ENCODE measurements around the gene CCL14.

Gene CCL14

GRCh38 chr17:35988164-35988563 lies 1.6 kb upstream of the CCL14 start:
- DNase-seq: no peak

DNA sequence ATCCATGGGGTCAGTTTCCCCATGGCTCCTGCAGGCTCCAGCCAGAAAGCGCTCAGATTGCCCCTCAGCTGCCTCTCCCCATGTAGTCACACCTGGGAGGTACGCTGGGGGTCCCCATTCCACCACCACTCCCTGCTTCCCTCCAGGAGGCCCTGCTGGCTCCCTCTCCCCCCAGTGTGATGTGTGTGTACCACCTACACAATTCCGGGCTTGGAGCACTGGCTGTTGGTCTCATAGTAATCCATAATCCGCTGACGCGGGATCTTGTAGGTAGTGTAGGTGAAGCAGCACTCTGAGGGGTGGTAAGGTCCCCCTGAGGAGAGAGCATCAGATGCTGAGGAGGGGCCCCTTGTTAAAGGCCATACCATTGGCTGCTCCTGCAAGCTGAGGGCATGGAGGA lies 2.4 kb downstream of the CCL14 start:
- DNase-seq: no peak

GRCh38 chr17:35982409-35983191 lies 3.9 kb downstream of the CCL14 start:
- no peak for DNase-seq

GRCh38 chr17:35981908-35982330 lies 4.6 kb downstream of the CCL14 start:
- DNase-seq: no peak

DNA sequence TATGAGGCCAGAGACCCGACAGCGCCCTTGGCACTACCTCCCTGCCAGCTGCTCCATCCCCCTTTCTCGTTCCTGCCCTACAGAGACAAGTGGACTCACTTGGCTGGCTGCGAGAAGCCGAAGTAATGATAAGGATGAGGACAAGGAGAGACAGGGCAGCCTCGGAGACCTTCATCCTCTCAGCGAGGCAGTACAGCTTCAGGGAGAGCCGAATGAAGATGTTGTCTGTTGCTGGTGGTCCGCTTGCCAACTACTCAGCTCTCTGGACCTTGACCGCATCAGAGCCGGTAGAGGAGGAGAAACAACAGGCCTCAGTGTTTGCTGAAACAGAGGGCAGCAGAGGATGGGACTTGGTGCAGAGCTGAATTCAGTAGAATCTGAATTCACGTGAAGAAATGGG lies 5.3 kb downstream of the CCL14 start, which contains the start of gene CCL16:
Gene CCL16 (minus strand): TSS at position 252 of the 400 bp plus-strand sequence. CDS start 77 bp downstream, at position 175.
- DNase-seq: no peak

GRCh38 chr17:35978346-35978745 lies 8.2 kb downstream of the CCL14 start:
- no peak for DNase-seq

- no peak for DNase-seq
Observed at GRCh38 chr17:35977509-35977908, 9.0 kb downstream of the CCL14 start.

- no peak for DNase-seq
Observed at GRCh38 chr17:35973333-35974260, 12.9 kb downstream of the CCL14 start.

- no peak for DNase-seq
Observed at GRCh38 chr17:35972945-35973332, 13.6 kb downstream of the CCL14 start.

- DNase-seq: no peak
Observed at GRCh38 chr17:35972535-35972934, 14.0 kb downstream of the CCL14 start.

- no peak for DNase-seq
Observed at GRCh38 chr17:35972066-35972465, 14.5 kb downstream of the CCL14 start.

DNA sequence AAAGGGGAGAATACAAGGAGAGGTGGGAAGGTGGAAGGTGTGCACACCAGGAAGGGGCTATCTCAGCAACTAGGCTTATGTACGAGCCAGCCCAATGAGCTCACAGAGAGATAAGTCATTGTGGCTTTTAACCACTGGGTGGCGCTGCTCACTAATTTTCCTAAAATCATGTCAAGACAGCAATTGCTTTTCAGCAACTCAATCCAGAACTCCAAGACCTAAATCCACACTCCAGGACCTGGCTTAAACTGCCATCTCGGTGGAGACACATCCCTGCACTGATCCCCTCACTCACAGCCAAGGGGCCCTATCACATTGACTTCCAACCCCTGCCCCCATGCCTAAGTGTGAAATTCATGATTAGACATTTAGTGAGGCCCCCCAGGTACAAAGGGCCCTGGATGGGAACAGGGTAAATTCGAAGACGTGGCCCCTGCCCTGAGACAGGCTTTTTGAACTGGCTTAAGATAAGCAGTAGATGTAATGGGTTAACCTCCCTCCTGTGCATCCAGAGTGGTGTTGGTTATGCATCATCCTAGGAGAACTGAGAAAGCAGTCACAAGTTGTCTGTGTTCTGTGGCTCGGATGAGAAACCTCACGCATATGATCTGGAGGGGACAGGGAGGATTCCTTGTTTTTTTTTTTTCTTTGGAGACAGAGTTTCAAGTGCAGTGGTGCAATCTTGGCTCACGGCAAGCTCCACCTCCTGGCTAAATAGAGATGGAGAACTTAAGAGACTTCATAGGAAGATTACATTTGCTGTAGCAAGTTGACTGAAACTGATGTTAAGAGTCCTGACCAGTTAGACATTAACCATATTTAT lies 16.8 kb downstream of the CCL14 start:
- DNase-seq: peak; percentile 25 to 58 (median 56)

DNA sequence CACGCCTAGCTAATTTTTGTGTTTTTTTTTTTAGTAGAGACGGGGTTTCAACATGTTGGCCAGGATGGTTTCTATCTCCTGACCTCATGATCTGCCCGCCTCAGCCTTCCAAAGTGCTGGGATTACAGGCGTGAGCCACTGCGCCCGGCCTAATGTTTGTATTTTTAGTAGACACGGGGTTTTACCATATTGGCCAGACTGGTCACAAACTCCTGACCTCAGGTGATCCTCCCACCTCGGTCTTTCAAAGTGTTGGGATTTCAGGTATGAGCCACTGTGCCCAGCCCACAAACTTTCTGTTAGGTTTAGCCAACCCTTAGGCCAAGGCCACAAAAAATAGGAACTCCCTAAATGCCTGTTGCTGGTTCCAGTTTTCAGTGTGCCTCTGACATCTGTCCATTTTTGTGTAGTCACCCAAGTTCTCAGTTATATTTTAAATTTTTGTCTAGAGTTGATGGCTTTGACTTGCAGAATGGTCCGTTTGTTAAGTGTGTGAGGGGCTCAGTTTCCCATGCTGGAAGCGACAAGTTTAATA lies 17.9 kb downstream of the CCL14 start:
- DNase-seq: no peak

GRCh38 chr17:35965272-35965671 lies 21.3 kb downstream of the CCL14 start:
- no peak for DNase-seq

DNA sequence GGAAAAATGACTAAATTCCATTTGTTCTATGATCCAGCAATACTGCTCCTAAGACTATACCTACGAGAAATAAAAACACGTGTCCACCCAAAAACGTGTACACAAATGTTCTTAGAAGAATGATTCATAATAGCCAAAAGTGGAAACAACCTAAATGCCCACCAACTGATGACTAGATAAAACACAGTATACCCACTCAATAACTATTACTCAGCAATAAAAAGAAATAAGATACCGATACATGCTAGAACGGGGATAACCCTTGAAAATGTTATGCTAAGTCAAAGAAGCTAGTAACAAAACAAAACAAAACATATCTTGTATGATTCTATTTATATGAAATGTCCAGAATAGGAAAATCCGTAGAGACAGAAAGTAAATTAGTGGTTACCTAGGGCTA lies 22.9 kb downstream of the CCL14 start:
- DNase-seq: no peak

GRCh38 chr17:35953720-35954119 lies 32.8 kb downstream of the CCL14 start:
- DNase-seq: no peak

DNA sequence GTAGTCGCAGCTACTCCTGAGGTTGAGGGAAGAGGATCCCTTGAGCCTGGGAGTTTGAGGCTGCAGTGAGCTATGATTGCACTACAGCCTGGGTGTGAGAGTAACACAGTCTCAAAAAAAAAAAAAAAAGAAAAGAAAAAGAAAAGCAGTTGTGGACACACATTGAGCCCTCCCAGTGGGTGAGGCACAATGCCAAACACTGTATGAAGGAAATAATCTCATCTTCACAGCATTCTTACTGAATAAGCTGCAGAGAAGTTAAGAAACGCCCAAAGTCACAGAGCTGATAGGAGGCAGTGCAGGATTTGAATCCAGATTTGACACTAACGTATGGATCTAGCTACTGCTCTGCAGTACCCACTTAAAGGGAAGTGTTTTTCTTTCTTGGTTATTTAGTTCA lies 37.1 kb downstream of the CCL14 start:
- DNase-seq: no peak

- DNase-seq: no peak
Observed at GRCh38 chr17:35948092-35948491, 38.4 kb downstream of the CCL14 start.

- DNase-seq: peak in 4 of 5 donors; percentile 7 to 46 (median 22)
Observed at GRCh38 chr17:35947156-35947585, 39.4 kb downstream of the CCL14 start.

- no peak for DNase-seq
Observed at GRCh38 chr17:35944151-35944550, 42.4 kb downstream of the CCL14 start.

DNA sequence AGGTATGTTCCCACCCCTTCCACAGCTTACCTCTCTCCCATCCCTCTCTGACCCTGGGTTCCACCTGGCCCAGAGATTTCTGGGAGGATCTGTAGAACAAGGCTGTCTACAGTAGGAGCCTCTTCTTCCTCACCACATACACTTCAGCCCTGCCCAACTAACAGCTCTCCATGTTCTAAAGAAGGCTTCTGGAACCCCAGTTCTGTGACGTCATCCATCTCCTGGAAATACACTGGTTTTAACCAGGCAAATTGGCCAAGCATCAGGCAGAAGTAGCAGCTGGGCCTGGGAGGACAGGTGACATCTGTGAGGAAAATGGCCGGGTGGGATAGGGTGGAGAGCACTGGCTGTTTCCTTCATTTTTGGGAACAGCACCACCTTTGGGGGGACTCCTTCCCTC lies 43.0 kb downstream of the CCL14 start, which contains the start of gene LYZL6:
Gene LYZL6 (minus strand): TSS at position 177 of the 400 bp plus-strand sequence. CDS start 4,357 bp downstream, outside the sequence.
- DNase-seq: no peak

DNA sequence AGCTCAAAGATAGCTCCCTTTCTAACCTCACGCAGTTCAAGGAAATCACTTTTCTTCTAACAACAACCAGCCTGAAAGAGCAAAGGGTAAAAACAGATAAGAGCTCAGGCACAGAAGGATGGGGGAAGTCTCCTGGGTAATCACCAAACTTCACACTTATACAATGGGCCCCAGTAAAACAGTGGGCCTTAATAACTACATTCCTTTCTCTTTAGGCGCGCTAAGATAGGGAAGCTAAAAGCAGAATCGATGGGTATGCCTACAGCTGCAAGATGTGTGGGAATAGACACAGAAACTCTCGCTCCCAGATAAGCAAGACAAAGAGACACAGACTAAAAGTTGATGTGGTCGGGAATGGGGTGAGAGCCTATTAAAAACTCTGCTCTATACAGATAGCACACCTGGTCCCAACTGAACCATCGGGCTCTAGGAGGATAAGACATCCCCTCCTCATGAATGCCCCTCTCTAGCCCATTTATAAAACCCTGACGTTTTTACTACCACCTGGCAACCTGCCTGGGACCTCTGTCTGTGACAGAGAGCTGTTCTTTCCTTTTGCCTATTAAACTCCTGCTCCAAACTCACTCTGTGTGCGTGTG lies 43.8 kb downstream of the CCL14 start:
- no peak for DNase-seq

Data from T-helper 1 cell (primary cell).